WTC11 (cell line): ENCODE measurements around the gene LDLR. TPM values are rescaled to one million over a fixed set of nuclear protein-coding genes. Genes with fewer than 3 reads are reported as not detected.

Experiments
- ATAC-seq: fragments of 200-7000 bp; cut with Tn5 transposase; 2 replicates; pipeline ENCODE4 v1.10.0; 2021; ENCODE audit warnings: mild to moderate bottlenecking, moderate library complexity
- CTCF ChIA-PET: fragments of 300-600 bp; sonication (Branson Sonifier 250); formaldehyde crosslinking; loops from one replicate; lab custom pipeline; 2021; ENCODE audit warnings: antibody characterized with exemption; lab: Charles Lee
- POLR2A ChIA-PET: fragments of 350-600 bp; sonication (Branson Sonifier 250); formaldehyde crosslinking; loops from one replicate; lab custom pipeline; 2021; ENCODE audit warnings: antibody characterized with exemption; lab: Charles Lee
- DNase-seq: peaks from one replicate; pipeline ENCODE4 v3.0.0; 2021; ENCODE audit warnings: low spot score
- H3K27ac Mint-ChIP-seq: 2 replicates; pipeline ENCODE4 v1.8.0; 2021; ENCODE audit warnings: mixed read lengths
- H3K27me3 Mint-ChIP-seq: 2 replicates; pipeline ENCODE4 v1.8.0; 2021; ENCODE audit warnings: low read depth, mild to moderate bottlenecking, moderate library complexity, mixed read lengths
- H3K36me3 Mint-ChIP-seq: 2 replicates; pipeline ENCODE4 v1.8.0; 2021; ENCODE audit warnings: mixed read lengths
- H3K4me1 Mint-ChIP-seq: 2 replicates; pipeline ENCODE4 v1.8.0; 2022; ENCODE audit warnings: mixed read lengths
- H3K4me3 Mint-ChIP-seq: 2 replicates; pipeline ENCODE4 v1.8.0; 2021; ENCODE audit warnings: mild to moderate bottlenecking, moderate library complexity, mixed read lengths
- H3K9me3 Mint-ChIP-seq: 2 replicates; pipeline ENCODE4 v1.8.0; 2021; ENCODE audit warnings: mixed read lengths
- ATF1 ChIP-seq: sonication (generic); formaldehyde crosslinking; IDR thresholded peaks from 2 replicates; pipeline ENCODE4 v1.8.1; 2023; ENCODE audit warnings: mild to moderate bottlenecking, moderate library complexity, missing genetic modification reagents
- ATF3 ChIP-seq: sonication (generic); formaldehyde crosslinking; conservative IDR thresholded peaks from 2 replicates; pipeline ENCODE4 v1.8.1; 2022; ENCODE audit warnings: mild to moderate bottlenecking, missing genetic modification reagents
- CBFB ChIP-seq: sonication (generic); formaldehyde crosslinking; IDR thresholded peaks from 2 replicates; pipeline ENCODE4 v1.8.1; 2022; ENCODE audit warnings: mild to moderate bottlenecking, low read depth, missing genetic modification reagents
- CREM ChIP-seq: sonication (generic); formaldehyde crosslinking; IDR thresholded peaks from 2 replicates; pipeline ENCODE4 v1.8.1; 2022; ENCODE audit warnings: mild to moderate bottlenecking, missing genetic modification reagents, moderate library complexity
- CTCF ChIP-seq: fragments of 200-600 bp; IDR thresholded peaks from 2 replicates; pipeline ENCODE4 v1.8.0; 2022; ENCODE audit warnings: antibody characterized with exemption
- ETV6 ChIP-seq: sonication (generic); formaldehyde crosslinking; IDR thresholded peaks from 2 replicates; pipeline ENCODE4 v1.8.1; 2022; ENCODE audit warnings: mild to moderate bottlenecking, missing genetic modification reagents
- FOXJ3 ChIP-seq: sonication (generic); formaldehyde crosslinking; IDR thresholded peaks from 2 replicates; pipeline ENCODE4 v1.9.0; 2021; ENCODE audit warnings: missing genetic modification reagents, mild to moderate bottlenecking, borderline replicate concordance
- FOXK1 ChIP-seq: sonication (generic); formaldehyde crosslinking; IDR thresholded peaks from 2 replicates; pipeline ENCODE4 v1.8.0; 2022; ENCODE audit warnings: mild to moderate bottlenecking, moderate library complexity, missing genetic modification reagents
- FOXP1 ChIP-seq: sonication (generic); formaldehyde crosslinking; IDR thresholded peaks from 2 replicates; pipeline ENCODE4 v1.8.0; 2022; ENCODE audit warnings: missing genetic modification reagents, mild to moderate bottlenecking, moderate library complexity, borderline replicate concordance
- GRHL2 ChIP-seq: fragments of 250-450 bp; sonication (Bioruptor Pico); IDR thresholded peaks from 2 replicates; pipeline ENCODE4 v1.8.0; 2022; ENCODE audit warnings: mild to moderate bottlenecking, moderate library complexity; ENCODE audit not compliant: insufficient replicate concordance, severe bottlenecking
- GTF2I ChIP-seq: fragments of 250-450 bp; sonication (Bioruptor Pico); conservative IDR thresholded peaks from 2 replicates; pipeline ENCODE4 v1.4.0; 2021; ENCODE audit warnings: mild to moderate bottlenecking
- HMGA2 ChIP-seq: fragments of 250-450 bp; sonication (Bioruptor Pico); IDR thresholded peaks from 2 replicates; pipeline ENCODE4 v1.4.0; 2021; ENCODE audit warnings: mild to moderate bottlenecking, moderate library complexity
- MAX ChIP-seq: sonication (generic); formaldehyde crosslinking; IDR thresholded peaks from 2 replicates; pipeline ENCODE4 v1.8.0; 2022; ENCODE audit warnings: mild to moderate bottlenecking, missing genetic modification reagents
- MLX ChIP-seq: sonication (generic); formaldehyde crosslinking; IDR thresholded peaks from 2 replicates; pipeline ENCODE4 v1.8.1; 2023; ENCODE audit warnings: mild to moderate bottlenecking, missing genetic modification reagents, moderate library complexity
- MXD4 ChIP-seq: fragments of 250-450 bp; sonication (Bioruptor Pico); IDR thresholded peaks from 2 replicates; pipeline ENCODE4 v1.8.0; 2021; ENCODE audit warnings: mild to moderate bottlenecking, moderate library complexity, borderline replicate concordance
- NFATC4 ChIP-seq: fragments of 250-450 bp; sonication (Bioruptor Pico); IDR thresholded peaks from 2 replicates; pipeline ENCODE4 v1.9.0; 2021; ENCODE audit warnings: mild to moderate bottlenecking
- NFYB ChIP-seq: sonication (generic); formaldehyde crosslinking; conservative IDR thresholded peaks from 2 replicates; pipeline ENCODE4 v1.8.0; 2022; ENCODE audit warnings: low read depth, missing genetic modification reagents
- NR1H2 ChIP-seq: sonication (generic); formaldehyde crosslinking; IDR thresholded peaks from 2 replicates; pipeline ENCODE4 v1.9.0; 2021; ENCODE audit warnings: mild to moderate bottlenecking, moderate library complexity, missing genetic modification reagents
- NR2C2 ChIP-seq: sonication (generic); formaldehyde crosslinking; IDR thresholded peaks from 2 replicates; pipeline ENCODE4 v1.8.0; 2022; ENCODE audit warnings: mild to moderate bottlenecking, missing genetic modification reagents
- NR3C1 ChIP-seq: sonication (generic); formaldehyde crosslinking; conservative IDR thresholded peaks from 2 replicates; pipeline ENCODE4 v1.8.1; 2023; ENCODE audit warnings: low read depth, mild to moderate bottlenecking, missing genetic modification reagents
- RORB ChIP-seq: fragments of 250-450 bp; sonication (Bioruptor Pico); IDR thresholded peaks from 2 replicates; pipeline ENCODE4 v1.9.0; 2021; ENCODE audit warnings: mild to moderate bottlenecking
- SMAD4 ChIP-seq: sonication (generic); formaldehyde crosslinking; IDR thresholded peaks from 2 replicates; pipeline ENCODE4 v1.8.0; 2022; ENCODE audit warnings: mild to moderate bottlenecking, missing genetic modification reagents
- SOX15 ChIP-seq: fragments of 250-450 bp; sonication (Bioruptor Pico); IDR thresholded peaks from 2 replicates; pipeline ENCODE4 v1.9.0; 2021; ENCODE audit warnings: mild to moderate bottlenecking
- SP1 ChIP-seq: sonication (generic); formaldehyde crosslinking; conservative IDR thresholded peaks from 2 replicates; pipeline ENCODE4 v1.8.1; 2022; ENCODE audit warnings: missing genetic modification reagents
- TCF7 ChIP-seq: sonication (generic); formaldehyde crosslinking; IDR thresholded peaks from 2 replicates; pipeline ENCODE4 v1.8.0; 2022; ENCODE audit warnings: mild to moderate bottlenecking, low read depth, missing genetic modification reagents, moderate library complexity
- ZBTB21 ChIP-seq: sonication (generic); formaldehyde crosslinking; IDR thresholded peaks from 2 replicates; pipeline ENCODE4 v1.8.1; 2023; ENCODE audit warnings: mild to moderate bottlenecking, missing genetic modification reagents, borderline replicate concordance
- ZNF121 ChIP-seq: sonication (generic); formaldehyde crosslinking; IDR thresholded peaks from 2 replicates; pipeline ENCODE4 v1.8.0; 2023; ENCODE audit warnings: missing genetic modification reagents
- ZNF138 ChIP-seq: sonication (generic); formaldehyde crosslinking; conservative IDR thresholded peaks from 2 replicates; pipeline ENCODE4 v1.8.1; 2022; ENCODE audit warnings: mild to moderate bottlenecking, moderate library complexity, missing genetic modification reagents
- ZNF396 ChIP-seq: fragments of 250-450 bp; sonication (Bioruptor Pico); IDR thresholded peaks from 2 replicates; pipeline ENCODE4 v1.8.0; 2021; ENCODE audit warnings: mild to moderate bottlenecking, moderate library complexity, borderline replicate concordance
- ZSCAN18 ChIP-seq: fragments of 250-450 bp; sonication (Bioruptor Pico); IDR thresholded peaks from 2 replicates; pipeline ENCODE4 v2.1.2; 2022; ENCODE audit warnings: mild to moderate bottlenecking, moderate library complexity
- total RNA-seq: library from RNA; stranded (reverse); gene quantifications from 3 replicates; pipeline ENCODE4 v1.2.3, GENCODE V29; 2021
- TF ChIP-seq, protein P1 (sequence below): sonication (generic); formaldehyde crosslinking; IDR thresholded peaks from 2 replicates; pipeline ENCODE4 v1.8.1; 2022; ENCODE audit warnings: mild to moderate bottlenecking, moderate library complexity, missing genetic modification reagents
- TF ChIP-seq, protein P2 (sequence below): sonication (generic); formaldehyde crosslinking; IDR thresholded peaks from 2 replicates; pipeline ENCODE4 v1.8.0; 2023; ENCODE audit warnings: missing genetic modification reagents

Gene LDLR
- total RNA-seq, 1 experiment from 2014 or later = 98.9 TPM

GRCh38 chr19:11155373-11156120 is 66.3 kb downstream of the LDLR start, which contains the start of gene SPC24:
Gene SPC24, minus strand, starts transcription at chr19:11155782. Its CDS starts 6 bp downstream, at chr19:11155776.
- Mint-ChIP-seq H3K4me3 (peak within 1 kb of the TSS; percentile 75), H3K27me3 (no peaks in the 10 kb centered on the region), H3K9me3 (no peaks in the 10 kb centered on the region), H3K36me3 (peaks cover 13% of the 10 kb centered on the region), H3K4me1 (peaks cover 7% of the 10 kb centered on the region), H3K27ac (peak within 1 kb of the TSS; percentile 55)
- ChIA-PET CTCF (interaction anchor here (0.8 to 1.5 kb wide), 6 partner anchors 9 to 226 kb away, joined by 3 to 5 read pairs (median 3); no protein-coding TSS in a partner anchor), POLR2A (interaction anchor here (0.6 to 0.9 kb wide), 3 partner anchors 13 to 138 kb away, joined by 3 to 10 read pairs (median 3); no protein-coding TSS in a partner anchor)
- DNase-seq (peak; percentile 96), ATAC-seq (peak; percentile 99)
- TF ChIP-seq HMGA2 (CRISPR knock-in tag) = no peak
- no peak for TF ChIP-seq ZSCAN18 (CRISPR knock-in tag)
- TF ChIP-seq NR3C1 (CRISPR knock-in tag) = no peak
- TF ChIP-seq GTF2I (CRISPR knock-in tag) = no peak
- no peak for TF ChIP-seq ZNF138 (CRISPR knock-in tag)
- peak; percentile 74 for TF ChIP-seq MAX (CRISPR knock-in tag)
- peak; percentile 93 for TF ChIP-seq NFYB (CRISPR knock-in tag)
- no peak for TF ChIP-seq CBFB
- TF ChIP-seq, protein P1, sequence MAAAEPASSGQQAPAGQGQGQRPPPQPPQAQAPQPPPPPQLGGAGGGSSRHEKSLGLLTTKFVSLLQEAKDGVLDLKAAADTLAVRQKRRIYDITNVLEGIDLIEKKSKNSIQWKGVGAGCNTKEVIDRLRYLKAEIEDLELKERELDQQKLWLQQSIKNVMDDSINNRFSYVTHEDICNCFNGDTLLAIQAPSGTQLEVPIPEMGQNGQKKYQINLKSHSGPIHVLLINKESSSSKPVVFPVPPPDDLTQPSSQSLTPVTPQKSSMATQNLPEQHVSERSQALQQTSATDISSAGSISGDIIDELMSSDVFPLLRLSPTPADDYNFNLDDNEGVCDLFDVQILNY (CRISPR knock-in tag) = peak; percentile 83; the same call in 1 of the 2 replicates
- TF ChIP-seq ATF1 (CRISPR knock-in tag) = no peak
- TF ChIP-seq RORB (CRISPR knock-in tag) = no peak
- no peak for TF ChIP-seq ZNF396 (CRISPR knock-in tag)
- TF ChIP-seq CREM (CRISPR knock-in tag) = no peak; the same call in 1 of the 2 replicates
- peak; percentile 66; the same call in 1 of the 2 replicates for TF ChIP-seq FOXK1
- TF ChIP-seq ZNF121 (CRISPR knock-in tag) = no peak
- 0 out of 2 replicates have a peak, but pooled peaks have one; percentile 17 for TF ChIP-seq ETV6 (CRISPR knock-in tag)
- 0 out of 2 replicates have a peak, but pooled peaks have one; percentile 28 for TF ChIP-seq NR2C2 (CRISPR knock-in tag)
- TF ChIP-seq TCF7 (CRISPR knock-in tag) = 0 out of 2 replicates have a peak, but pooled peaks have one; percentile 53
- no peak for TF ChIP-seq CTCF
- no peak for TF ChIP-seq SOX15 (CRISPR knock-in tag)
- TF ChIP-seq NR1H2 (CRISPR knock-in tag) = no peak
- no peak for TF ChIP-seq ZBTB21 (CRISPR knock-in tag)
- no peak for TF ChIP-seq FOXJ3 (CRISPR knock-in tag)
- no peak for TF ChIP-seq MLX
- peak; percentile 93 for TF ChIP-seq FOXP1 (CRISPR knock-in tag)
- peak; percentile 18; the same call in 1 of the 2 replicates for TF ChIP-seq SMAD4 (CRISPR knock-in tag)
- peak; percentile 90 for TF ChIP-seq SP1 (CRISPR knock-in tag)
- no peak for TF ChIP-seq MXD4
- TF ChIP-seq, protein P2, sequence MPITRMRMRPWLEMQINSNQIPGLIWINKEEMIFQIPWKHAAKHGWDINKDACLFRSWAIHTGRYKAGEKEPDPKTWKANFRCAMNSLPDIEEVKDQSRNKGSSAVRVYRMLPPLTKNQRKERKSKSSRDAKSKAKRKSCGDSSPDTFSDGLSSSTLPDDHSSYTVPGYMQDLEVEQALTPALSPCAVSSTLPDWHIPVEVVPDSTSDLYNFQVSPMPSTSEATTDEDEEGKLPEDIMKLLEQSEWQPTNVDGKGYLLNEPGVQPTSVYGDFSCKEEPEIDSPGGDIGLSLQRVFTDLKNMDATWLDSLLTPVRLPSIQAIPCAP (CRISPR knock-in tag) = no peak
- no peak for TF ChIP-seq ATF3 (CRISPR knock-in tag)
- no peak for TF ChIP-seq NFATC4 (CRISPR knock-in tag)
- no peak for TF ChIP-seq GRHL2 (CRISPR knock-in tag)
